Neural progenitor cell (in vitro differentiated cells): ENCODE results near the gene TMEM106B. TPM values are rescaled to one million over a fixed set of nuclear protein-coding genes. Genes with fewer than 3 reads are reported as not detected.

Experiments
- DNase-seq: peaks from one replicate; pipeline ENCODE4 v3.0.0-alpha.2; 2016; ENCODE audit warnings: low spot score
- H2AFZ ChIP-seq: fragments of 200-600 bp; sonication (generic); replicated peaks from 2 replicates; pipeline ENCODE4 v1.6.1; 2016; ENCODE audit warnings: antibody characterized with exemption
- H3F3A ChIP-seq: fragments of 200-600 bp; sonication (generic); 2 replicates; pipeline ENCODE4 v1.6.1; 2016; ENCODE audit warnings: antibody characterized with exemption, low read depth
- H3K27ac ChIP-seq: fragments of 200-600 bp; sonication (generic); 2 replicates; pipeline ENCODE4 v1.5.1; 2016; ENCODE audit warnings: mild to moderate bottlenecking
- H3K27me3 ChIP-seq: fragments of 200-600 bp; sonication (generic); 2 replicates; pipeline ENCODE4 v1.6.1; 2016; ENCODE audit warnings: mild to moderate bottlenecking, moderate library complexity
- H3K36me3 ChIP-seq: fragments of 200-600 bp; sonication (generic); 2 replicates; pipeline ENCODE4 v1.5.1; 2016
- H3K4me1 ChIP-seq: fragments of 200-600 bp; sonication (generic); 2 replicates; pipeline ENCODE4 v1.6.1; 2016; ENCODE audit warnings: mixed run types
- H3K4me2 ChIP-seq: fragments of 200-600 bp; sonication (generic); 2 replicates; pipeline ENCODE4 v1.6.1; 2016
- H3K4me3 ChIP-seq: fragments of 200-600 bp; sonication (generic); 2 replicates; pipeline ENCODE4 v1.5.1; 2016
- H3K79me2 ChIP-seq: fragments of 200-600 bp; sonication (generic); 2 replicates; pipeline ENCODE4 v1.6.1; 2016; ENCODE audit warnings: low read depth
- H3K9ac ChIP-seq: fragments of 200-600 bp; sonication (generic); 2 replicates; pipeline ENCODE4 v1.6.1; 2016
- H3K9me3 ChIP-seq: fragments of 200-600 bp; sonication (generic); 2 replicates; pipeline ENCODE4 v1.5.1; 2016; ENCODE audit warnings: low read depth
- H4K20me1 ChIP-seq: fragments of 200-600 bp; sonication (generic); 2 replicates; pipeline ENCODE4 v1.6.1; 2016; ENCODE audit warnings: low read depth
- H3K27ac Mint-ChIP-seq: 3 replicates; pipeline ENCODE4 v1.8.0; 2021; ENCODE audit warnings: mixed read lengths
- H3K27me3 Mint-ChIP-seq: 2 replicates; pipeline ENCODE4 v1.8.0; 2022; ENCODE audit warnings: low read depth, mild to moderate bottlenecking, inconsistent platforms, moderate library complexity, mixed read lengths; ENCODE audit not compliant: insufficient read depth
- H3K36me3 Mint-ChIP-seq: 3 replicates; pipeline ENCODE4 v1.8.0; 2021; ENCODE audit warnings: mixed read lengths
- H3K4me1 Mint-ChIP-seq: 3 replicates; pipeline ENCODE4 v1.8.0; 2021; ENCODE audit warnings: mixed read lengths
- H3K4me3 Mint-ChIP-seq: 3 replicates; pipeline ENCODE4 v1.8.0; 2021; ENCODE audit warnings: mild to moderate bottlenecking, moderate library complexity, mixed read lengths
- H3K9me3 Mint-ChIP-seq: 3 replicates; pipeline ENCODE4 v1.8.0; 2020; ENCODE audit warnings: mixed read lengths
- EZH2 ChIP-seq: fragments of 200-600 bp; sonication (generic); IDR thresholded peaks from 2 replicates; pipeline ENCODE4 v1.6.1; 2017; ENCODE audit warnings: antibody characterized with exemption, mild to moderate bottlenecking, moderate library complexity
- EZH2phosphoT487 ChIP-seq: fragments of 200-600 bp; sonication (generic); IDR thresholded peaks from 2 replicates; pipeline ENCODE4 v1.6.1; 2017; ENCODE audit warnings: antibody characterized with exemption
- total RNA-seq: library from RNA; depleted of rRNA; stranded (reverse); fragments of >200 nt; gene quantifications from 2 replicates; pipeline ENCODE4 v1.2.3, GENCODE V29; 2015; ENCODE audit warnings: low replicate concordance
- TF ChIP-seq, protein P1 (sequence below): fragments of 200-600 bp; sonication (generic); IDR thresholded peaks from 2 replicates; pipeline ENCODE4 v1.5.1; 2017; ENCODE audit warnings: antibody characterized with exemption, mild to moderate bottlenecking

TMEM106B gene
- total RNA-seq, 1 donor from 2014 or later = 96.5 TPM

DNA sequence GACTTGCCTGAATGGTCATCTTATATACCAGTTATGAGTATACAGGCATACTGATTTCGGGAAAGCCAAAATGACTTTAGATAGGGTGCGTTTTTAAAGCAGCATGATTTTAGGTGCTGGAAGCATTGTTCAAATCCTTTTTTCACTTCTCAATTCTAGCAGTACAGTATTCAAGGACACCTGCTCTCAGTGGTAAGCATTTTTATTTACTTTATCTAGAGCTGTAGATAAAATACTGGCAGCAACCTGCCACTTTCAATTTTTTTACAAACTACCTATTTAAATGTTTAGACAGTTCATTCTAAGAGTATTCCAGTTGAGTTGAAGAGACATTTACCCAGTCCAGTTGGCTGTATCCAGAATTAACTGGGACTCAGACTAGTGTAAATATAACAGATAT, 33.6 kb downstream of the TMEM106B start:
- Mint-ChIP-seq H3K36me3 (peaks cover under 1% of the 10 kb centered on the region), H3K27me3 (no peaks in the 10 kb centered on the region), H3K9me3 (no peaks in the 10 kb centered on the region), H3K4me3 (no peak overlapping the region), H3K27ac (no peak overlapping the region), H3K4me1 (no peaks in the 10 kb centered on the region)
- H4K20me1 ChIP-seq = no peaks in the 10 kb centered on the region
- H3K79me2 ChIP-seq = no peaks in the 10 kb centered on the region
- DNase-seq = no peak
- H3K4me2 ChIP-seq = no peak overlapping the region
- TF ChIP-seq EZH2phosphoT487 = no peak
- TF ChIP-seq, protein P1, sequence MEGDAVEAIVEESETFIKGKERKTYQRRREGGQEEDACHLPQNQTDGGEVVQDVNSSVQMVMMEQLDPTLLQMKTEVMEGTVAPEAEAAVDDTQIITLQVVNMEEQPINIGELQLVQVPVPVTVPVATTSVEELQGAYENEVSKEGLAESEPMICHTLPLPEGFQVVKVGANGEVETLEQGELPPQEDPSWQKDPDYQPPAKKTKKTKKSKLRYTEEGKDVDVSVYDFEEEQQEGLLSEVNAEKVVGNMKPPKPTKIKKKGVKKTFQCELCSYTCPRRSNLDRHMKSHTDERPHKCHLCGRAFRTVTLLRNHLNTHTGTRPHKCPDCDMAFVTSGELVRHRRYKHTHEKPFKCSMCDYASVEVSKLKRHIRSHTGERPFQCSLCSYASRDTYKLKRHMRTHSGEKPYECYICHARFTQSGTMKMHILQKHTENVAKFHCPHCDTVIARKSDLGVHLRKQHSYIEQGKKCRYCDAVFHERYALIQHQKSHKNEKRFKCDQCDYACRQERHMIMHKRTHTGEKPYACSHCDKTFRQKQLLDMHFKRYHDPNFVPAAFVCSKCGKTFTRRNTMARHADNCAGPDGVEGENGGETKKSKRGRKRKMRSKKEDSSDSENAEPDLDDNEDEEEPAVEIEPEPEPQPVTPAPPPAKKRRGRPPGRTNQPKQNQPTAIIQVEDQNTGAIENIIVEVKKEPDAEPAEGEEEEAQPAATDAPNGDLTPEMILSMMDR = no peak
- no peak for TF ChIP-seq EZH2
- H3K36me3 ChIP-seq = no peaks in the 10 kb centered on the region
- H3K27ac ChIP-seq = no peak overlapping the region
- H3K9ac ChIP-seq = no peak overlapping the region
- no peaks in the 10 kb centered on the region for H3F3A ChIP-seq
- H3K4me3 ChIP-seq = no peak overlapping the region
- no peaks in the 10 kb centered on the region for H3K4me1 ChIP-seq
- H3K27me3 ChIP-seq = no peaks in the 10 kb centered on the region
- H3K9me3 ChIP-seq = no peaks in the 10 kb centered on the region
- H2AFZ ChIP-seq = no peak overlapping the region

DNA sequence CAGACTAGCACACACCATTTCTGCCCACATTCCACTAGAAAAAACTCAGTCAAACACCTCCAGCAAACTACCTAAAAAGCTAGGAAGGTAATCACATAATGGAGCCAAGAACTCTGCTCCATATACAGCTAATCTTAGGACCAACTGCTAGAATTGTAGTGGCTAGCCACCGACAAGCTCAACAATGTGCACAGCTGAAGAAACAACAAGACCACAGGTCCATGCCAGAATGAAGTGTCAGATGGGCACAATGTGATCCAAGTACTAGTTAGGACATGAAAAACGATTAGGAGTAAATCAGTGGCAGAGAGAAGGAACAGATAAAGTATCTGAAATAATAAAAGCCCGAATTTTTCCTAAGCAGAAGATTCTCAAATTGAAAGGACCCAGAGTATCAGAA, 38.6 kb downstream of the TMEM106B start:
- Histone ChIP-seq H3F3A (no peaks in the 10 kb centered on the region), H3K4me2 (no peak overlapping the region), H3K36me3 (no peaks in the 10 kb centered on the region), H3K4me3 (no peak overlapping the region), H4K20me1 (no peaks in the 10 kb centered on the region), H3K27ac (no peak overlapping the region), H3K79me2 (no peaks in the 10 kb centered on the region), H2AFZ (no peak overlapping the region), H3K4me1 (no peaks in the 10 kb centered on the region), H3K9me3 (no peaks in the 10 kb centered on the region), H3K9ac (no peak overlapping the region), H3K27me3 (no peaks in the 10 kb centered on the region)
- no peak for DNase-seq
- TF ChIP-seq EZH2phosphoT487 (no peak), EZH2 (no peak)
- TF ChIP-seq, protein P1 = no peak
- no peaks in the 10 kb centered on the region for H3K27me3 Mint-ChIP-seq
- no peaks in the 10 kb centered on the region for H3K4me1 Mint-ChIP-seq
- no peak overlapping the region for H3K4me3 Mint-ChIP-seq
- H3K27ac Mint-ChIP-seq = no peak overlapping the region
- peaks cover 19% of the 10 kb centered on the region for H3K9me3 Mint-ChIP-seq
- H3K36me3 Mint-ChIP-seq = peaks cover 1% of the 10 kb centered on the region

DNA sequence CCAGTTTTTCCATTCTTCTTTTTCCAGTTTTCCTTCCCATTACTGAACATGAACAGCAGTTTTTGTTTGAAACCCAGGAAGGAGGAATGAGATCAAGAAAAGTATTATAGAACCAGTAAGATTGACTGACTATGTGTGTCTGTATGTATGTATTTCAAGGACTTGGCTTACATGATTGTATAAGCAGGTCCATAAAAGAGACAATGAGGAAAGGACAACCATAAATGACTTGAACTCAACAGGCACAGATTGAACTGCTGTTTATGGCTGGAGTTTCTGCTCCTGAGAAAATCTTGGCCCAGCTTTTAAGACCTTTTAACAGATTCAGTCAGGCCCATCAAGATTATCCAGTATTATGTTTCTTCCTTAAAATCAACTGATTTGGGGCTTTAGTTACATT, 39.1 kb downstream of the TMEM106B start:
- H3K4me2 ChIP-seq = no peak overlapping the region
- H3K4me1 Mint-ChIP-seq = no peaks in the 10 kb centered on the region
- no peak for TF ChIP-seq EZH2phosphoT487
- no peak for TF ChIP-seq EZH2
- TF ChIP-seq, protein P1 = no peak

More for the DNA sequence above, 39.1 kb downstream of the TMEM106B start:
- H3K36me3 ChIP-seq = no peaks in the 10 kb centered on the region
- H3K4me3 ChIP-seq = no peak overlapping the region
- no peaks in the 10 kb centered on the region for H4K20me1 ChIP-seq
- Mint-ChIP-seq H3K27ac (no peak overlapping the region), H3K36me3 (peaks cover 1% of the 10 kb centered on the region), H3K9me3 (peaks cover 19% of the 10 kb centered on the region), H3K27me3 (no peaks in the 10 kb centered on the region), H3K4me3 (no peak overlapping the region)
- H3K9me3 ChIP-seq = no peaks in the 10 kb centered on the region
- H3K9ac ChIP-seq = no peak overlapping the region
- H3K4me1 ChIP-seq = no peaks in the 10 kb centered on the region
- H3F3A ChIP-seq = no peaks in the 10 kb centered on the region
- DNase-seq = no peak
- no peak overlapping the region for H2AFZ ChIP-seq
- no peak overlapping the region for H3K27ac ChIP-seq
- H3K79me2 ChIP-seq = no peaks in the 10 kb centered on the region
- no peaks in the 10 kb centered on the region for H3K27me3 ChIP-seq
